ENCODE data around the gene DPYSL3.

GRCh38 chr5:147410496-147411358 lies 99.1 kb downstream of the DPYSL3 start:
- no peak for TF ChIP-seq POLR2AphosphoS5 (IDR thresholded peaks at IDR 0.05; ENCODE audit: borderline replicate concordance, low read depth, low read length)
- TF ChIP-seq EZH2 (IDR thresholded peaks at IDR 0.05), result no peak

All from SK-N-MC (cell line).